GM18861 (cell line): ENCODE results near the gene THAP4.

Experiments
- ATAC-seq: cut with Tn5 transposase; IDR thresholded peaks from one replicate; pipeline ENCODE4 v1.9.1; 2021; ENCODE audit not compliant: unreplicated experiment

Gene THAP4

GRCh38 chr2:241637018-241637794, at the start of gene THAP4, which contains the start of gene ATG4B:
Gene THAP4, minus strand, starts transcription at chr2:241637158. Its CDS starts 141 bp downstream, at chr2:241637017.
Gene ATG4B, plus strand, starts transcription at chr2:241637693. Its CDS starts 22 bp downstream, at chr2:241637715.
- peak; percentile 54 for ATAC-seq

GRCh38 chr2:241686324-241686649, 49.3 kb upstream of the THAP4 start:
- no peak for ATAC-seq

- no peak for ATAC-seq
Observed at GRCh38 chr2:241680827-241681599, 44.1 kb upstream of the THAP4 start.

GRCh38 chr2:241680044-241680443, 43.1 kb upstream of the THAP4 start:
- ATAC-seq: no peak

GRCh38 chr2:241678784-241679540, 42.0 kb upstream of the THAP4 start:
- ATAC-seq: no peak

- no peak for ATAC-seq
Observed at GRCh38 chr2:241678307-241678706, 41.3 kb upstream of the THAP4 start.

GRCh38 chr2:241677392-241677791, 40.4 kb upstream of the THAP4 start:
- ATAC-seq: no peak

GRCh38 chr2:241676665-241677064, 39.7 kb upstream of the THAP4 start:
- no peak for ATAC-seq

- no peak for ATAC-seq
Observed at GRCh38 chr2:241675885-241676284, 38.9 kb upstream of the THAP4 start.

GRCh38 chr2:241673797-241674725, 37.1 kb upstream of the THAP4 start:
- ATAC-seq: no peak

GRCh38 chr2:241673189-241673663, 36.3 kb upstream of the THAP4 start:
- no peak for ATAC-seq

- no peak for ATAC-seq
Observed at GRCh38 chr2:241672243-241673188, 35.6 kb upstream of the THAP4 start.

- ATAC-seq: no peak
Observed at GRCh38 chr2:241671457-241672240, 34.7 kb upstream of the THAP4 start.

- no peak for ATAC-seq
Observed at GRCh38 chr2:241670333-241671110, 33.6 kb upstream of the THAP4 start.

GRCh38 chr2:241668839-241669238, 31.9 kb upstream of the THAP4 start:
- ATAC-seq: no peak

GRCh38 chr2:241668354-241668753, 31.4 kb upstream of the THAP4 start:
- ATAC-seq: no peak

GRCh38 chr2:241666627-241667400, 29.9 kb upstream of the THAP4 start:
- no peak for ATAC-seq
